ENCODE measurements around the gene LPAR5.
A peak's percentile ranks its signal among the peaks of the same experiment; 100 is the strongest.

The LPAR5 gene

DNA sequence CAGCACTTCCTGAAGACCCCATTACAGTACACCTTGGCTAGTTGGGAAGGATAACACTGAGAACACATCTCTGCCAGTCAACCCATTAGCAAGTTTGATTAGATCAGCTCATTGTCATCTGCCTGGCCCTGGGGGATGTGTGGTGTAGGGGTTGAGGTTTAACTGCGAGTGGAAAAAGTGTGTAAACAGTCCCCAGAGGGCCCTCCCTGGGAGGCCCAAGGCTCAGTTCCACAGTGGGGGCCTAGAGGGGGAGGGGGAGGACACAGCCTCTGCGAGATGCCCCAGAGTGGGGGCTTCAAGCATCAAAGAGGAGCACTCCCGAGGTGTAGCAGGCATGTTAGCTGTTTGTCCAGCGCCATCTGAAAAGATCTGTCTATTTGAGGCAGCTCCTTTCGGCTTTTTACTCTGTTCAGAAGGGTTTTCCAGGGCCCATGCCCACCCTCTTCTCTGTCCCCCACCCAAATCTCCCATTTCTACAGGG lies 344 bp downstream of the LPAR5 start:
- no peaks in the 10 kb centered on the region for H3K9me3 ChIP-seq (ENCODE audit: control insufficient read depth, insufficient read depth, low read length)
- peaks cover 5% of the 10 kb centered on the region for H3K4me1 ChIP-seq (ENCODE audit: control insufficient read depth, insufficient read depth, low read length)
- H3K9ac ChIP-seq (ENCODE audit: low read depth, low read length), result no peak overlapping the region
- no peaks in the 10 kb centered on the region for H3K36me3 ChIP-seq (ENCODE audit: control insufficient read depth, insufficient read depth, low read length)
- H3K4me3 ChIP-seq (ENCODE audit: low read depth, low read length), result no peak overlapping the region
- H3K27me3 ChIP-seq (ENCODE audit: control insufficient read depth, insufficient read depth, low read length), result peaks cover 4% of the 10 kb centered on the region

- Histone ChIP-seq H3K9ac (ENCODE audit: low read depth, low read length) (no peak overlapping the region), H3K4me3 (ENCODE audit: low read depth, low read length) (no peak overlapping the region)
These were observed 3.5 kb downstream of the LPAR5 start for GRCh38 chr12:6632026-6632983.

DNA sequence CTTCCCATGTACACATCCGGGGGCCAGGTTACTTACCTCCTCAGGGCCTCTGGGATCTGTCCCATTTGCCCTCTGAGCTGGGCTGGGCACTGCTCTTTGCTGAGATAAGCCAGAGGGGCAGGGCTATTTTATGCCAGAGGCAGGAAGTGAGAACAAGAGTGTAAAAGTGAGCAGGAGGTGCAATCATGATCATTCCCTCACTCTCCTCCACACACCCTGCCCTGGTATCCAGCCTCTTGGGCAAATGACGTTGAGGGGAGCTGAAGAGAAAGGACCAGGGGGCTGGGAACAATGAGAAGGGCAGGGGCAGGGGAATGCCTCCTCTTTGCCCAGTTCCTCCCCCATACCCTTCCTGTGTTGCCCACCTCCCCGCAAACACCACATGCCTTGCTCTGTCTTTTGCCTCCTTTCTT lies 4.2 kb downstream of the LPAR5 start:
- Histone ChIP-seq H3K9me3 (ENCODE audit: control insufficient read depth, insufficient read depth, low read length) (no peaks in the 10 kb centered on the region), H3K9ac (ENCODE audit: low read depth, low read length) (no peak overlapping the region), H3K4me1 (ENCODE audit: control insufficient read depth, insufficient read depth, low read length) (peaks cover 5% of the 10 kb centered on the region), H3K4me3 (ENCODE audit: low read depth, low read length) (no peak overlapping the region), H3K36me3 (ENCODE audit: control insufficient read depth, insufficient read depth, low read length) (no peaks in the 10 kb centered on the region), H3K27me3 (ENCODE audit: control insufficient read depth, insufficient read depth, low read length) (peaks cover 4% of the 10 kb centered on the region)

More at GRCh38 chr12:6632026-6632983, 3.5 kb downstream of the LPAR5 start:
- H3K9me3 ChIP-seq (ENCODE audit: control insufficient read depth, insufficient read depth, low read length), result no peaks in the 10 kb centered on the region
- peaks cover 5% of the 10 kb centered on the region for H3K4me1 ChIP-seq (ENCODE audit: control insufficient read depth, insufficient read depth, low read length)
- peaks cover 4% of the 10 kb centered on the region for H3K27me3 ChIP-seq (ENCODE audit: control insufficient read depth, insufficient read depth, low read length)
- no peaks in the 10 kb centered on the region for H3K36me3 ChIP-seq (ENCODE audit: control insufficient read depth, insufficient read depth, low read length)

- Histone ChIP-seq H3K9ac (ENCODE audit: low read depth, low read length) (no peak overlapping the region), H3K4me1 (ENCODE audit: control insufficient read depth, insufficient read depth, low read length) (peaks cover 4% of the 10 kb centered on the region), H3K4me3 (ENCODE audit: low read depth, low read length) (no peak overlapping the region), H3K27me3 (ENCODE audit: control insufficient read depth, insufficient read depth, low read length) (peaks cover 2% of the 10 kb centered on the region), H3K36me3 (ENCODE audit: control insufficient read depth, insufficient read depth, low read length) (no peaks in the 10 kb centered on the region), H3K9me3 (ENCODE audit: control insufficient read depth, insufficient read depth, low read length) (no peaks in the 10 kb centered on the region)
These were observed 5.0 kb downstream of the LPAR5 start for GRCh38 chr12:6630736-6631135.

DNA sequence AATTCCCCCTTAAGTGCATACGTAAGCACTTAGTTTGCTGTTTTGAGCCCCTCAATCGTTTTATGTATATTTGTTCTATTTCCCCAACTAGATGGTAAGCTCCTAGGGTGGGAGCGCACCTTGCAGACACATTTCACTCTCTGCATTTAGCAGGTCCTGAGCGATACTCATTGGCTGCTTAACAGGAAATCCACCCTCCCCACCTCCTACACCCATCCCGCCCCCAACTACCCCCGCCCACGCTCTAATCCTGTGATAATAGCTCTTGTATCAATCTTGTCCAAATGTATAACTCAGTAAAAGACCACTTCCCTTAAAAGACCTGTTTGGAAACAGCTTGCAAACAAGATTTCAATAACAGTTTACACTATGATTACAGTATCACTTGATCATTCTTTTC lies 8.1 kb downstream of the LPAR5 start:
- H3K9ac ChIP-seq (ENCODE audit: low read depth, low read length), result no peak overlapping the region

GRCh38 chr12:6626654-6627283 lies 9.0 kb downstream of the LPAR5 start:
- no peaks in the 10 kb centered on the region for H3K4me1 ChIP-seq (ENCODE audit: control insufficient read depth, insufficient read depth, low read length)

More for the DNA sequence above, 8.1 kb downstream of the LPAR5 start:
- no peak overlapping the region for H3K4me3 ChIP-seq (ENCODE audit: low read depth, low read length)
- no peaks in the 10 kb centered on the region for H3K4me1 ChIP-seq (ENCODE audit: control insufficient read depth, insufficient read depth, low read length)
- H3K36me3 ChIP-seq (ENCODE audit: control insufficient read depth, insufficient read depth, low read length), result no peaks in the 10 kb centered on the region
- H3K27me3 ChIP-seq (ENCODE audit: control insufficient read depth, insufficient read depth, low read length), result no peaks in the 10 kb centered on the region
- no peaks in the 10 kb centered on the region for H3K9me3 ChIP-seq (ENCODE audit: control insufficient read depth, insufficient read depth, low read length)

GRCh38 chr12:6620885-6621274 lies 14.9 kb downstream of the LPAR5 start:
- H3K9ac ChIP-seq (ENCODE audit: low read depth, low read length), result no peak overlapping the region
- no peaks in the 10 kb centered on the region for H3K4me1 ChIP-seq (ENCODE audit: control insufficient read depth, insufficient read depth, low read length)
- peak overlapping the region; percentile 33 for H3K4me3 ChIP-seq (ENCODE audit: low read depth, low read length)
- peaks cover 3% of the 10 kb centered on the region for H3K36me3 ChIP-seq (ENCODE audit: control insufficient read depth, insufficient read depth, low read length)
- no peaks in the 10 kb centered on the region for H3K9me3 ChIP-seq (ENCODE audit: control insufficient read depth, insufficient read depth, low read length)
- H3K27me3 ChIP-seq (ENCODE audit: control insufficient read depth, insufficient read depth, low read length), result peaks cover 24% of the 10 kb centered on the region

More at GRCh38 chr12:6626654-6627283, 9.0 kb downstream of the LPAR5 start:
- H3K9me3 ChIP-seq (ENCODE audit: control insufficient read depth, insufficient read depth, low read length), result no peaks in the 10 kb centered on the region
- no peak overlapping the region for H3K9ac ChIP-seq (ENCODE audit: low read depth, low read length)
- no peaks in the 10 kb centered on the region for H3K36me3 ChIP-seq (ENCODE audit: control insufficient read depth, insufficient read depth, low read length)
- no peak overlapping the region for H3K4me3 ChIP-seq (ENCODE audit: low read depth, low read length)
- H3K27me3 ChIP-seq (ENCODE audit: control insufficient read depth, insufficient read depth, low read length), result no peaks in the 10 kb centered on the region

GRCh38 chr12:6620137-6620884 lies 15.4 kb downstream of the LPAR5 start:
- Histone ChIP-seq H3K9me3 (ENCODE audit: control insufficient read depth, insufficient read depth, low read length) (no peaks in the 10 kb centered on the region), H3K4me3 (ENCODE audit: low read depth, low read length) (peak overlapping the region; percentile 33), H3K36me3 (ENCODE audit: control insufficient read depth, insufficient read depth, low read length) (peaks cover 3% of the 10 kb centered on the region), H3K9ac (ENCODE audit: low read depth, low read length) (peak overlapping the region; percentile 9), H3K27me3 (ENCODE audit: control insufficient read depth, insufficient read depth, low read length) (peaks cover 24% of the 10 kb centered on the region), H3K4me1 (ENCODE audit: control insufficient read depth, insufficient read depth, low read length) (no peaks in the 10 kb centered on the region)

GRCh38 chr12:6618483-6619225 lies 17.1 kb downstream of the LPAR5 start:
- H3K4me3 ChIP-seq (ENCODE audit: low read depth, low read length), result no peak overlapping the region
- H3K4me1 ChIP-seq (ENCODE audit: control insufficient read depth, insufficient read depth, low read length), result peaks cover 5% of the 10 kb centered on the region
- H3K9ac ChIP-seq (ENCODE audit: low read depth, low read length), result no peak overlapping the region
- peaks cover 24% of the 10 kb centered on the region for H3K27me3 ChIP-seq (ENCODE audit: control insufficient read depth, insufficient read depth, low read length)
- H3K9me3 ChIP-seq (ENCODE audit: control insufficient read depth, insufficient read depth, low read length), result no peaks in the 10 kb centered on the region
- peaks cover 3% of the 10 kb centered on the region for H3K36me3 ChIP-seq (ENCODE audit: control insufficient read depth, insufficient read depth, low read length)

GRCh38 chr12:6615802-6616201 lies 20.0 kb downstream of the LPAR5 start:
- Histone ChIP-seq H3K9me3 (ENCODE audit: control insufficient read depth, insufficient read depth, low read length) (no peaks in the 10 kb centered on the region), H3K4me1 (ENCODE audit: control insufficient read depth, insufficient read depth, low read length) (peaks cover 11% of the 10 kb centered on the region), H3K27me3 (ENCODE audit: control insufficient read depth, insufficient read depth, low read length) (peaks cover 16% of the 10 kb centered on the region), H3K36me3 (ENCODE audit: control insufficient read depth, insufficient read depth, low read length) (no peaks in the 10 kb centered on the region), H3K9ac (ENCODE audit: low read depth, low read length) (no peak overlapping the region), H3K4me3 (ENCODE audit: low read depth, low read length) (no peak overlapping the region)

Measured in iPS-15b (cell line).